ENCODE measurements around the gene SORCS2.

The SORCS2 gene

GRCh38 chr4:7461230-7461629 is 268.9 kb downstream of the SORCS2 start:
- DNase-seq: no peak

GRCh38 chr4:7462509-7462971 is 270.2 kb downstream of the SORCS2 start:
- DNase-seq: no peak

- no peak for DNase-seq
Measured at GRCh38 chr4:7463566-7464258, 271.4 kb downstream of the SORCS2 start.

GRCh38 chr4:7464259-7464655 is 271.9 kb downstream of the SORCS2 start:
- no peak for DNase-seq

GRCh38 chr4:7465017-7465416 is 272.7 kb downstream of the SORCS2 start:
- no peak for DNase-seq

GRCh38 chr4:7466215-7466614 is 273.9 kb downstream of the SORCS2 start:
- DNase-seq: no peak

- DNase-seq: no peak
Measured at GRCh38 chr4:7466904-7467303, 274.6 kb downstream of the SORCS2 start.

GRCh38 chr4:7467471-7467870 is 275.1 kb downstream of the SORCS2 start:
- DNase-seq: no peak

- DNase-seq: no peak
Measured at GRCh38 chr4:7469023-7469422, 276.7 kb downstream of the SORCS2 start.

- no peak for DNase-seq
Measured at GRCh38 chr4:7470111-7470510, 277.8 kb downstream of the SORCS2 start.

- no peak for DNase-seq
Measured at GRCh38 chr4:7470522-7471128, 278.3 kb downstream of the SORCS2 start.

- no peak for DNase-seq
Measured at GRCh38 chr4:7472442-7473013, 280.2 kb downstream of the SORCS2 start.

- DNase-seq: no peak
Measured at GRCh38 chr4:7473081-7473480, 280.7 kb downstream of the SORCS2 start.

- DNase-seq: no peak
Measured at GRCh38 chr4:7474320-7474719, 282.0 kb downstream of the SORCS2 start.

- no peak for DNase-seq
Measured at GRCh38 chr4:7475207-7475606, 282.9 kb downstream of the SORCS2 start.

GRCh38 chr4:7476820-7477219 is 284.5 kb downstream of the SORCS2 start:
- DNase-seq: no peak

GRCh38 chr4:7477695-7478094 is 285.4 kb downstream of the SORCS2 start:
- DNase-seq: no peak

GRCh38 chr4:7478665-7479064 is 286.3 kb downstream of the SORCS2 start:
- DNase-seq: no peak

- DNase-seq: no peak
Measured at GRCh38 chr4:7480423-7480822, 288.1 kb downstream of the SORCS2 start.

GRCh38 chr4:7481227-7481626 is 288.9 kb downstream of the SORCS2 start:
- no peak for DNase-seq

GRCh38 chr4:7485096-7485495 is 292.8 kb downstream of the SORCS2 start:
- DNase-seq: no peak

GRCh38 chr4:7486101-7486500 is 293.8 kb downstream of the SORCS2 start:
- no peak for DNase-seq

- no peak for DNase-seq
Measured at GRCh38 chr4:7487502-7487901, 295.2 kb downstream of the SORCS2 start.

- no peak for DNase-seq
Measured at GRCh38 chr4:7487998-7488671, 295.8 kb downstream of the SORCS2 start.

All from activated gamma-delta T cell treated with Interleukin-2 at 50 U/mL for 16 hours (primary cell).